OCI-LY3 (cell line): ENCODE measurements around the gene ELOB.
A peak's percentile ranks its signal among the peaks of the same experiment; 100 is the strongest.
"Not testable (repeated sequence)": the region's sequence is repeated elsewhere in the genome, so short reads cannot be mapped to it uniquely, and the experiment has no call there.

Experiments
- H2AFZ ChIP-seq: fragments of 200-600, 300-600 bp; shearing (Covaris generic); 2 replicates; pipeline ENCODE4 v1.6.0; 2014; ENCODE audit warnings: antibody characterized with exemption, low read depth, low read length
- H3K27ac ChIP-seq: fragments of 200-600, 300-600 bp; sonication (generic); 2 replicates; pipeline ENCODE4 v1.5.1; 2014; ENCODE audit warnings: mild to moderate bottlenecking, low read length, moderate library complexity, mixed read lengths
- H3K27me3 ChIP-seq: fragments of 200-600, 300-600 bp; sonication (generic); 2 replicates; pipeline ENCODE4 v1.6.1; 2014; ENCODE audit warnings: low read depth, low read length, mixed read lengths
- H3K36me3 ChIP-seq: fragments of 200-600, 300-600 bp; sonication (generic); replicated peaks from 2 replicates; pipeline ENCODE3; 2014; ENCODE audit warnings: low read depth, low read length, mixed read lengths
- H3K4me1 ChIP-seq: fragments of 300-600, 200-600 bp; sonication (generic); 2 replicates; pipeline ENCODE4 v1.6.1; 2014; ENCODE audit warnings: low read length, mixed read lengths
- H3K4me2 ChIP-seq: fragments of 200-600, 300-600 bp; sonication (generic); 2 replicates; pipeline ENCODE4 v1.6.1; 2014; ENCODE audit warnings: low read length, mixed read lengths
- H3K4me3 ChIP-seq: fragments of 300-600, 200-600 bp; sonication (generic); 2 replicates; pipeline ENCODE4 v1.5.1; 2014; ENCODE audit warnings: antibody characterized with exemption, mild to moderate bottlenecking, low read length, moderate library complexity
- H3K79me2 ChIP-seq: fragments of 300-600, 200-600 bp; shearing (Covaris generic); 2 replicates; pipeline ENCODE4 v1.6.1; 2014; ENCODE audit warnings: mild to moderate bottlenecking, low read length, mixed read lengths
- H3K9ac ChIP-seq: fragments of 300-600, 200-600 bp; shearing (Covaris generic); 2 replicates; pipeline ENCODE4 v1.6.0; 2014; ENCODE audit warnings: mild to moderate bottlenecking, low read length, moderate library complexity
- H3K9me3 ChIP-seq: fragments of 200-600, 300-600 bp; shearing (Covaris generic); 2 replicates; pipeline ENCODE4 v1.6.1; 2014; ENCODE audit warnings: low read length, mixed read lengths; ENCODE audit not compliant: insufficient read depth
- H4K20me1 ChIP-seq: fragments of 200-600, 300-600 bp; sonication (generic); 2 replicates; pipeline ENCODE4 v1.6.1; 2016; ENCODE audit warnings: low read length, mixed read lengths; ENCODE audit not compliant: insufficient read depth
- CTCF ChIP-seq: fragments of 200-600, 300-600 bp; sonication (generic); IDR thresholded peaks from 2 replicates; pipeline ENCODE4 v1.5.1; 2014; ENCODE audit warnings: antibody characterized with exemption, low read length, low read depth
- EZH2phosphoT487 ChIP-seq: fragments of 200-600 bp; shearing (Covaris generic); IDR thresholded peaks from 2 replicates; pipeline ENCODE4 v1.6.1; 2018; ENCODE audit warnings: antibody characterized with exemption, mixed run types, low read depth

ELOB gene

GRCh38 chr16:2724088-2724676 is 52.9 kb downstream of the ELOB start:
- no peak overlapping the region for H3K4me3 ChIP-seq
- H3K27ac ChIP-seq, result no peak overlapping the region
- peaks cover 8% of the 10 kb centered on the region for H3K4me1 ChIP-seq
- 0 out of 2 replicates have a peak, but pooled peaks cover 5% of the 10 kb centered on the region for H3K79me2 ChIP-seq
- TF ChIP-seq CTCF, result no peak
- TF ChIP-seq EZH2phosphoT487, result no peak
- no peaks in the 10 kb centered on the region for H3K9me3 ChIP-seq
- H3K4me2 ChIP-seq, result no peak overlapping the region
- no peaks in the 10 kb centered on the region for H4K20me1 ChIP-seq
- H2AFZ ChIP-seq, result no peak overlapping the region
- H3K36me3 ChIP-seq, result no peaks in the 10 kb centered on the region
- H3K27me3 ChIP-seq, result peaks cover 15% of the 10 kb centered on the region
- no peak overlapping the region for H3K9ac ChIP-seq

- not testable (repeated sequence) for H3K4me1 ChIP-seq, H3K36me3 ChIP-seq, H3K9me3 ChIP-seq, H3K79me2 ChIP-seq, H4K20me1 ChIP-seq
- Histone ChIP-seq H3K27me3 (peaks cover 12% of the 10 kb centered on the region), H3K4me3 (peak overlapping the region; percentile 94), H3K9ac (peak overlapping the region; percentile 67), H2AFZ (peak overlapping the region; percentile 62; the same call in 1 of the 2 replicates), H3K27ac (peak overlapping the region; percentile 31), H3K4me2 (peak overlapping the region; percentile 65)
Measured at GRCh38 chr16:2721634-2722173, 55.4 kb downstream of the ELOB start.
